Measurements from ENCODE around the gene JUND.

DNA sequence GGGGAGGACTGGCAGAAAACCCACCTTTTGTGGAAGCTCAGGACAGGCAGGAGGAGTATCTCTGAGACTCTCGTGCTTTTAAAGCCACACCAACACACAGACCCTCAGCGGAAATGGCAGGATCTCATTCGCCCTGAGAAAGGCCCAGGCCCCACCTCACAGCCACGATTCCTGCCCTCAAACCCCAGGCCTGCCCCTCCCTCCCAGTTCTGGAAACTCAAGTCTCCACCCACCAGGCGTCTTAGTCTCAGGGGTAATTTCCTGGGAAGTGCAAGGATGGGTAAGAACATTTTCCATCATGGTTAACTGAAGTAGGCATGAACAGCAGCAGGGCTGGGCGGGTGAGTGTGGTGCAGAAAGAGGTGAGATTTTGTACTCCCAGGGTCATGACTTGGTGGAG is 47.2 kb downstream of the JUND start:
- TF ChIP-seq YY1 (IDR thresholded peaks at IDR 0.05; ENCODE audit: insufficient read depth, insufficient read length) (no peak), ZNF274 (IDR thresholded peaks at IDR 0.05; ENCODE audit: low read depth, low read length) (no peak), SUZ12 (IDR thresholded peaks at IDR 0.05; ENCODE audit: extremely low read depth, insufficient read depth, insufficient read length) (no peak)

Data from NT2/D1 (cell line).